ENCODE measurements around the gene RPS21. TPM values are rescaled to one million over a fixed set of nuclear protein-coding genes. Genes with fewer than 3 reads are reported as not detected.

RPS21 gene
- total and polyA plus RNA-seq, 9 of the 15 experiments (the other 6 are each of a cell fraction or from before 2014, with no cell fraction given): 1,380 to 5,647 (median 3,091) TPM

- no peak for TF ChIP-seq E2F8 (IDR thresholded peaks at IDR 0.05; ENCODE audit: low read depth, partially characterized antibody)
These were observed 39.5 kb upstream of the RPS21 start (continued) for GRCh38 chr20:62347445-62347844.

- no peak overlapping the region for H3K27ac ChIP-seq (ENCODE audit: extremely low read depth, low read depth, low read length)
- no peak for ATAC-seq
- intact Hi-C loops (cut with micrococcal nuclease): no loop called here
- FAIRE-seq: no peak
- H4K20me1 ChIP-seq (replicated peaks; ENCODE audit: control insufficient read depth, insufficient read depth, low read length): no peaks in the 10 kb centered on the region
- in situ Hi-C loops (cut with MboI): no loop called here
- H3K9me1 ChIP-seq (ENCODE audit: control insufficient read depth, insufficient read depth, low read length): peaks cover 2% of the 10 kb centered on the region
- H3K9ac ChIP-seq (ENCODE audit: insufficient read depth in 1 of 2, low read depth in 2 of 2, low read length in 2 of 2): no peak overlapping the region
- no peaks in the 10 kb centered on the region for H3K79me2 ChIP-seq (ENCODE audit: control insufficient read depth, insufficient read depth, low read length)
- peak in 1 of 4 experiments; percentile 36 for DNase-seq (ENCODE audit: extremely low read depth in 1 of 4, low spot score in 3 of 4)
- H3K4me3 ChIP-seq: no peak overlapping the region
- TF ChIP-seq TRIM28 (IDR thresholded peaks at IDR 0.05) (peak; percentile 66; the same call in 1 of the 2 replicates), TRIM24 (IDR thresholded peaks at IDR 0.05) (0 out of 4 replicates have a peak, but pooled peaks of 1 of the 2 experiments have one; percentile 22), IFI16 (CRISPR knock-in tag; IDR thresholded peaks at IDR 0.05) (no peak), ZNF280A (IDR thresholded peaks at IDR 0.05; ENCODE audit: low read depth, partially characterized antibody) (peak; percentile 27), ZKSCAN8 (CRISPR knock-in tag; IDR thresholded peaks at IDR 0.05) (no peak), GATAD2A (IDR thresholded peaks at IDR 0.05) (no peak), CBX3 (IDR thresholded peaks at IDR 0.05; ENCODE audit: borderline replicate concordance in 1 of 2, low read length in 2 of 2) (peak in 1 of 2 experiments; percentile 85; a peak in 2 of 3 replicates), BCOR (IDR thresholded peaks at IDR 0.05) (peak; percentile 50; the same call in 1 of the 2 replicates), ZNF431 (CRISPR knock-in tag; IDR thresholded peaks at IDR 0.05) (no peak), ZFP30 (CRISPR knock-in tag; IDR thresholded peaks at IDR 0.05; ENCODE audit: borderline replicate concordance) (peak; percentile 80)
- no peak overlapping the region for H3K4me2 ChIP-seq (ENCODE audit: insufficient read depth, low read length)
- 100% methylated on average over 1 of the region's 1 CpG for whole genome bisulfite sequencing (ENCODE audit: insufficient coverage, low coverage, missing lambda C conversion rate)
- peaks cover 73% of the 10 kb centered on the region for H3K36me3 ChIP-seq (ENCODE audit: control insufficient read depth, insufficient read depth, low read length)
- H3K27me3 ChIP-seq (ENCODE audit: control insufficient read depth in 2 of 2, insufficient read depth in 2 of 2, low read length in 2 of 2): no peaks in the 10 kb centered on the region
- ChIA-PET POLR2A (interaction anchor here (0.9 kb wide), 1 partner anchor 9 kb away, joined by 3 read pairs; no protein-coding TSS in a partner anchor), CTCF (ENCODE audit: low intra/inter-chr PET ratio) (no interaction called here)
- no TSS peak for BruUV-seq (replicated peaks)
- H3K4me1 ChIP-seq (replicated peaks in 1 of 2; ENCODE audit: control insufficient read depth in 2 of 2, insufficient read depth in 2 of 2, low read length in 2 of 2): peaks cover 0 to 37% of the 10 kb centered on the region in 2 experiments; a peak in 1 of 5 replicates
- H3K9me3 ChIP-seq (replicated peaks; ENCODE audit: control insufficient read depth, insufficient read depth, low read depth, low read length): no peaks in the 10 kb centered on the region
- H2AFZ ChIP-seq (ENCODE audit: low read depth, low read length): no peak overlapping the region
These were observed 38.3 kb upstream of the RPS21 start for GRCh38 chr20:62348604-62349003.
